ENCODE data around the gene CARD11. TPM values are rescaled to one million over a fixed set of nuclear protein-coding genes. Genes with fewer than 3 reads are reported as not detected.
A peak's percentile ranks its signal among the peaks of the same experiment; 100 is the strongest.

CARD11 gene
- total RNA-seq, 1 donor from 2014 or later = 1.7 TPM

- no peak for TF ChIP-seq CTCF (IDR thresholded peaks at IDR 0.05)
- peaks cover 3% of the 10 kb centered on the region for H3K27me3 Mint-ChIP-seq (ENCODE audit: low read depth)
- H3K4me3 Mint-ChIP-seq (ENCODE audit: unreplicated experiment) = no peak overlapping the region
- peak; percentile 33 for DNase-seq (ENCODE audit: low spot score)
- H3K4me1 Mint-ChIP-seq (ENCODE audit: low read depth) = no peaks in the 10 kb centered on the region
- H3K27ac Mint-ChIP-seq (ENCODE audit: unreplicated experiment) = no peak overlapping the region
- peaks cover 3% of the 10 kb centered on the region for H3K36me3 Mint-ChIP-seq (ENCODE audit: low read depth)
- peaks cover 28% of the 10 kb centered on the region for H3K9me3 Mint-ChIP-seq (ENCODE audit: low read depth)
These were observed 76.0 kb downstream of the CARD11 start for GRCh38 chr7:2967705-2968104.

- peaks cover 2% of the 10 kb centered on the region for H3K27me3 Mint-ChIP-seq (ENCODE audit: low read depth)
- no peak for TF ChIP-seq CTCF (IDR thresholded peaks at IDR 0.05)
- H3K4me1 Mint-ChIP-seq (ENCODE audit: low read depth) = no peaks in the 10 kb centered on the region
- H3K4me3 Mint-ChIP-seq (ENCODE audit: unreplicated experiment) = no peak overlapping the region
- no peak overlapping the region for H3K27ac Mint-ChIP-seq (ENCODE audit: unreplicated experiment)
- peak; percentile 24 for DNase-seq (ENCODE audit: low spot score)
- H3K36me3 Mint-ChIP-seq (ENCODE audit: low read depth) = peaks cover 3% of the 10 kb centered on the region
- peaks cover 28% of the 10 kb centered on the region for H3K9me3 Mint-ChIP-seq (ENCODE audit: low read depth)
These were observed 76.4 kb downstream of the CARD11 start for GRCh38 chr7:2967253-2967652.

GRCh38 chr7:2966466-2967078 lies 77.1 kb downstream of the CARD11 start:
- H3K9me3 Mint-ChIP-seq (ENCODE audit: low read depth) = peaks cover 28% of the 10 kb centered on the region
- H3K27ac Mint-ChIP-seq (ENCODE audit: unreplicated experiment) = no peak overlapping the region
- H3K36me3 Mint-ChIP-seq (ENCODE audit: low read depth) = peaks cover 3% of the 10 kb centered on the region

GRCh38 chr7:2965745-2966270 lies 77.9 kb downstream of the CARD11 start:
- Mint-ChIP-seq H3K4me3 (ENCODE audit: unreplicated experiment) (no peak overlapping the region), H3K4me1 (ENCODE audit: low read depth) (no peaks in the 10 kb centered on the region), H3K9me3 (ENCODE audit: low read depth) (peaks cover 28% of the 10 kb centered on the region), H3K36me3 (ENCODE audit: low read depth) (peaks cover 3% of the 10 kb centered on the region), H3K27ac (ENCODE audit: unreplicated experiment) (no peak overlapping the region), H3K27me3 (ENCODE audit: low read depth) (no peaks in the 10 kb centered on the region)
- no peak for DNase-seq (ENCODE audit: low spot score)
- no peak for TF ChIP-seq CTCF (IDR thresholded peaks at IDR 0.05)

More at GRCh38 chr7:2966466-2967078, 77.1 kb downstream of the CARD11 start:
- TF ChIP-seq CTCF (IDR thresholded peaks at IDR 0.05) = no peak
- H3K4me3 Mint-ChIP-seq (ENCODE audit: unreplicated experiment) = no peak overlapping the region
- peak; percentile 38 for DNase-seq (ENCODE audit: low spot score)
- no peaks in the 10 kb centered on the region for H3K27me3 Mint-ChIP-seq (ENCODE audit: low read depth)
- no peaks in the 10 kb centered on the region for H3K4me1 Mint-ChIP-seq (ENCODE audit: low read depth)

- Mint-ChIP-seq H3K4me3 (ENCODE audit: unreplicated experiment) (no peak overlapping the region), H3K9me3 (ENCODE audit: low read depth) (peaks cover 28% of the 10 kb centered on the region), H3K36me3 (ENCODE audit: low read depth) (peaks cover 3% of the 10 kb centered on the region), H3K27ac (ENCODE audit: unreplicated experiment) (no peak overlapping the region), H3K27me3 (ENCODE audit: low read depth) (no peaks in the 10 kb centered on the region), H3K4me1 (ENCODE audit: low read depth) (no peaks in the 10 kb centered on the region)
- no peak for DNase-seq (ENCODE audit: low spot score)
- no peak for TF ChIP-seq CTCF (IDR thresholded peaks at IDR 0.05)
These were observed 78.4 kb downstream of the CARD11 start for GRCh38 chr7:2965301-2965700.

Measured in chondrocyte (in vitro differentiated cells).